ENCODE measurements around the gene CCDC85B. TPM values are rescaled to one million over a fixed set of nuclear protein-coding genes. Genes with fewer than 3 reads are reported as not detected.

The CCDC85B gene
- total and polyA plus RNA-seq, 2 of the 8 experiments (the other 6 are each of a cell fraction or from before 2014, with no cell fraction given): 19.8 to 30.8 TPM

DNA sequence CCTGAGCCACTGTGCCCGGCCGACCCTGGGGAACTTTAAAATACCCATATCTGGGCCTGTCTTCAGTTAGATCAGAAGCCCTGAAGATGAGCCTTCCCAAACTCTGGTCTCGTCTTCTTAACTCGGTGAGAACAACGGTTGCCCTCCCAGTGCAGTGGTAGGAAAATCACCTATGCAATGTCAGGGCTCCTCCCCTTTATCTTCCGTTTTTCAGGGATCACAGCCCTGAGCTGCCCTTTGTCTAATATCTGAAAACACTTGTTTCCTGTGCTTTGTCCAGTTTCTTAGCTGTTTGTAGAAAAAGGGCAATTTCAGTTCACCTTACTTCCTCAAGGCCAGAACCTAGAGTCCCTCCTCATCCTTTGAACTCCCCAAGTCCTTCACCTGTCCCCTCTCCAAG lies 38.2 kb downstream of the CCDC85B start (continued):
- no peak for TF ChIP-seq CHD2 (IDR thresholded peaks at IDR 0.05; ENCODE audit: low read length)
- no peak for TF ChIP-seq SUZ12 (IDR thresholded peaks at IDR 0.05; ENCODE audit: low read length)
- no peak for TF ChIP-seq NRF1 (IDR thresholded peaks at IDR 0.05; ENCODE audit: low read depth, low read length)
- no peak for TF ChIP-seq CTBP2 (IDR thresholded peaks at IDR 0.05; ENCODE audit: borderline replicate concordance, insufficient read depth, insufficient read length, low read length)
- no peak for TF ChIP-seq CHD1 (IDR thresholded peaks at IDR 0.05; ENCODE audit: low read depth, low read length)
- no peak for TF ChIP-seq SIN3A (conservative IDR thresholded peaks at IDR 0.05 in 1 of 2, IDR thresholded peaks at IDR 0.05 in 1 of 2; ENCODE audit: low read depth in 1 of 2, low read length in 2 of 2)
- no peak for TF ChIP-seq BCL11A (IDR thresholded peaks at IDR 0.05; ENCODE audit: low read depth in 2 of 2, low read length in 2 of 2)

Measured in H1 (cell line).